Fibroblast of the aortic adventitia (primary cell): ENCODE measurements around the gene TMEM179B. TPM values are rescaled to one million over a fixed set of nuclear protein-coding genes. Genes with fewer than 3 reads are reported as not detected.
A peak's percentile ranks its signal among the peaks of the same experiment; 100 is the strongest.

Source experiments
- DNase-seq: peaks from one replicate; pipeline ENCODE4 v3.0.0-alpha.2; 2010; ENCODE audit warnings: low read depth
- H3K4me3 ChIP-seq: 2 replicates; pipeline ENCODE4 v1.5.1; 2011; ENCODE audit warnings: low read depth, mild to moderate bottlenecking, control low read depth, low read length, moderate library complexity
- total RNA-seq: library from RNA; depleted of rRNA; stranded (reverse); fragments of >200 nt; gene quantifications from 2 replicates; pipeline ENCODE4 v1.2.3, GENCODE V29; 2012; ENCODE audit warnings: low replicate concordance
- TF ChIP-seq, protein P1 (sequence below): IDR thresholded peaks from 2 replicates; pipeline ENCODE4 v1.5.1; 2011; ENCODE audit warnings: mild to moderate bottlenecking, low read length, control low read depth, inconsistent platforms; ENCODE audit not compliant: insufficient read depth

TMEM179B gene
- total RNA-seq, 1 donor, result 39.4 TPM

DNA sequence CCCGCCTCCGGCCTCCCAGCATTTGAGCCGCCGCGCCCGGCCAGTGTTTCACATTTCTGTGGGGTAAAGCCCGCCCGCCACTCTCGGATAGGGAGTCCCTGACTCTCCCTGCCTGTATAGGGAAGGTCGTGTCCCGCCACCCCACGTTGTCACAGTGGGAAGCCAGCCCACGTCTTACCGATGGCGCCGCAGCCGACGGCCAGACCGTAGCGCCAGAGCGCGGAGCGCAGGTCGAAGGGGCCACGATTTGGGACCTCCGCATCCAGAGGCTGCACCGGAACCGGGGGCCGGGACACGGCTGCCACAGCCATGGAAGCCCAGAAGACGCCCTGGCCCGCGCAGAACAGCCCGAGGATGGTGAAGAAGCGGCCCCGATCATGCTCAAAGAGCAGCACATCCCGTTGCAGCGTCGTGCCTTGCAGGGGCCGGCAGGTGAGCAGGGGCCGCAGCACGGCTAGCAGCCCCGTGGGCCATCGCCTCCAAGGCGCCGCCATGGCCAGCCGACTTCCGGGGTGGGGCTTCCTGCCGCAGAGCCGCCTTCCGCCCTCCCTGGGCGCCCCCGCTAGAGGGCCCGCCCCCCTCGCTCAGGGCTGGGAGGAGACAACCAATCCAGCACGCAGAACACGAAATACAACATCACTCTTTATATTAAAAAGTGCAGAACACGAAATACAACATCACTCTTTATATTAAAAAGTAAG lies 4.4 kb downstream of the TMEM179B start, which contains the start of gene TMEM223:
Gene TMEM223, minus strand, starts transcription at position 506 of the 701 bp plus-strand sequence. Its CDS starts 12 bp downstream, at position 494.
- TF ChIP-seq, protein P1, sequence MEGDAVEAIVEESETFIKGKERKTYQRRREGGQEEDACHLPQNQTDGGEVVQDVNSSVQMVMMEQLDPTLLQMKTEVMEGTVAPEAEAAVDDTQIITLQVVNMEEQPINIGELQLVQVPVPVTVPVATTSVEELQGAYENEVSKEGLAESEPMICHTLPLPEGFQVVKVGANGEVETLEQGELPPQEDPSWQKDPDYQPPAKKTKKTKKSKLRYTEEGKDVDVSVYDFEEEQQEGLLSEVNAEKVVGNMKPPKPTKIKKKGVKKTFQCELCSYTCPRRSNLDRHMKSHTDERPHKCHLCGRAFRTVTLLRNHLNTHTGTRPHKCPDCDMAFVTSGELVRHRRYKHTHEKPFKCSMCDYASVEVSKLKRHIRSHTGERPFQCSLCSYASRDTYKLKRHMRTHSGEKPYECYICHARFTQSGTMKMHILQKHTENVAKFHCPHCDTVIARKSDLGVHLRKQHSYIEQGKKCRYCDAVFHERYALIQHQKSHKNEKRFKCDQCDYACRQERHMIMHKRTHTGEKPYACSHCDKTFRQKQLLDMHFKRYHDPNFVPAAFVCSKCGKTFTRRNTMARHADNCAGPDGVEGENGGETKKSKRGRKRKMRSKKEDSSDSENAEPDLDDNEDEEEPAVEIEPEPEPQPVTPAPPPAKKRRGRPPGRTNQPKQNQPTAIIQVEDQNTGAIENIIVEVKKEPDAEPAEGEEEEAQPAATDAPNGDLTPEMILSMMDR, result no peak
- H3K4me3 ChIP-seq, result peak within 1 kb of the TSS; percentile 88
- DNase-seq, result peak; percentile 65

DNA sequence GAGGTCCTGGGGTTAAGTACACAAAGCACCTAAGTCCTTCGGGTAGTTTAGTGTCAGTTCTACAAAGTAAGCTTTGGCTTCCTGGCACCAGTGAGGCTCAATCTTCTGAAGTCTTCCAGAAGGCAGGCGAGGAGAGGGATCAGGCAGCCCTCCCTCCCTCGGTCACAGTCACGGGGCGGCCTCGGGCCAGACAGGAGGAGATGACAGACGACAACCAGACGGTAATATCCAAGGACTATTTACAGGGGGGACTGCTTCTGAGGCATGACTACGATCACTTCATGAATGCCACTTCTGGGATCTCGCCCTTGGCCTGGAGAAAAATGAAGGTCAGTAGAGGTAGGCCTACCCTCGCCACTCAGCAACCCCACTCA lies 5.0 kb downstream of the TMEM179B start:
- H3K4me3 ChIP-seq, result peak overlapping the region; percentile 19
- TF ChIP-seq, protein P1, result no peak
- DNase-seq, result no peak

DNA sequence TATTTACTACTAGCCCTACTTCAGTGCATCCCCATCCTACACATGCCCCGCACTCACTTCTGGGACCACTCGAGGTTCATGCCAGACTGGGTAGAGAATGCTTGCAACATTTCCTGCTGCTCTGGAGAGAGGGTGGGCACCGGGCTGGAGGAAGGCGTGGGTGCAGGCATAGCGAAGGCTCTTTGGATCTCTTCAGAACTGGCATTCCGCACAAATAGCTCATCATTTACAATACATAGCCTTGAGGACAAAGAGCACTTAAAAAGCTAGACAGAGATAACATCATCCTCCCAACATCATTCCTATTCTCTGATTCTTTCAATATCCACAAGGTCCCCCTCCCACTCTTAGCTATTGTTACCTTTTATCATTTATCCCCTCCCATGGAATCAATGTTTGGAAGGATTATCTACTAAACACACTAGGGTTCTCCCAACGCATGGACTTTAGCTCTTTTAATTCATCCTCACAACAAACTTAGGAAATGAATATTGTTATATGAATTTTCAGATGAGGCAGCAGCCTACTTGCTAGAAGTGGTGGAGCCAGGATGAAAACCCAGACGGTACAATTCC lies 7.1 kb downstream of the TMEM179B start:
- DNase-seq, result no peak

DNA sequence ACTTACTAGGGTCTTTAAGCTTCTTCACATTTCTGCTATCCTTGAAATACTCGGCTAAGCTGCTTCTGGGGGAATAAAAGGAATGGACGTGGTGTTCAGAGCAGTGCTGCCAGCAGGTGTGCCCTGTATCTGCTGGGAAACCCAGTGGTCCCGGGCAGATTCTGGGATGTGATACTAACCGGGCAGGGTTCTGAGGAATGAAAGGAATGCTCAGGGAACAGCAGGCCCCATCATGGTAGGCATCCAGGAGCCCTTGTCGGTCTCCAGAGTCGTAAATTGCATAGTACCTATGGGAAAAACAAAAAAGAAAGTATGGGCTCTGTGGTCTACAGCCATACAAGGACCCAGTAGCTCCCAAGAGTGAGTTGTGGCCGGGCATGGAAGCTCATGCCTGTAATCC lies 9.1 kb downstream of the TMEM179B start:
- TF ChIP-seq, protein P1, result no peak
- no peak overlapping the region for H3K4me3 ChIP-seq
- no peak for DNase-seq

More for the DNA sequence above, 7.1 kb downstream of the TMEM179B start:
- no peak overlapping the region for H3K4me3 ChIP-seq
- TF ChIP-seq, protein P1, result no peak

DNA sequence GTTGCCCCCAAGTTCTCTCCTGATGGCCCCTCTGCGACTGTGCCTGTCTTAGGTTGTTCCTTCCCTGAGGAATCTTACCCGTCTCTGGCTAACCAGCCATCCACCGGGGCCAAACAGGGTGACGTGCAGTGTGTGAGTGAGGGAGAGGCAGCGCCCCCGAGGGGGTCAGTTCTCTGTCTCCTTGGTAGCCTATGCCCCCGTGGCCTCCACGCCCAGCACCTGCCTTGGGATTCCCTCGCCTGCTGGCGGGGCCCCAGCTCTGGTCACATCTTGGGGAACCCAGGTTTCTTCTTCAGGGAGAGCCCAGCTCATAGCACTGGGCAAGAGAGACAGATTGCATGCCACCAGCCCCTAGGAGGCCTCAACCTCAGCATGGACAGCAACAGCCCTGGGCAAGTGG lies 12.3 kb downstream of the TMEM179B start:
- TF ChIP-seq, protein P1, result no peak
- no peak overlapping the region for H3K4me3 ChIP-seq

DNA sequence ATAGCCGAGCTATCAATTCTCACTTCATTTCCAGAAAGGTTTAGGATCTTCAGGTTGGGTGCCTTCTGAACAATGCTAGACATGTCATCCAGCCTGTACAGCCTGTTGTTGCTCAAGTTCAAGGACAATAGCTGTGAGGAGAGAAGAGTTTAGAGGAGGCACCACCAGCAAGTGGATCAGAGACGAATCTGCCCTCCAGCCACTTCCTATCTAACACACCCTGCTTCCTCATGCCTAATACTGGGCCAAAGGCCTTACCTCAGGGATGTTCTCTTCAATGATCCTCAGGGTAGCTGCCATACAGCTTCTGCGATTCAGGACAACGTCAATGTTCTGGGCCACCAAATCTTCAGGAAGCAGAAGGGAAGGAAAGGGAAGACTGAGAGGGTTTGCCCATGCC lies 13.9 kb downstream of the TMEM179B start:
- no peak for DNase-seq

More for the DNA sequence above, 12.3 kb downstream of the TMEM179B start:
- DNase-seq, result no peak

More for the DNA sequence above, 13.9 kb downstream of the TMEM179B start:
- TF ChIP-seq, protein P1, result no peak
- no peak overlapping the region for H3K4me3 ChIP-seq
